COLO668 (cell line): ENCODE data around the gene CELF2.

Experiments used
- DNase-seq: peaks from one replicate; lab custom pipeline; 2025; ENCODE audit not compliant: unreplicated experiment; lab: John Stamatoyannopoulos, UW

Gene CELF2

GRCh38 chr10:11020548-11020942 lies 2.9 kb downstream of the CELF2 start:
- DNase-seq = no peak

GRCh38 chr10:11022213-11022612 lies 4.5 kb downstream of the CELF2 start:
- DNase-seq = no peak

GRCh38 chr10:11023009-11023953 lies 5.6 kb downstream of the CELF2 start:
- DNase-seq = no peak

- DNase-seq = no peak
Measured at GRCh38 chr10:11024596-11024995, 6.9 kb downstream of the CELF2 start.

GRCh38 chr10:11025978-11026377 lies 8.3 kb downstream of the CELF2 start:
- no peak for DNase-seq

GRCh38 chr10:11026773-11027172 lies 9.1 kb downstream of the CELF2 start:
- DNase-seq = no peak

GRCh38 chr10:11034762-11035161 lies 17.1 kb downstream of the CELF2 start:
- DNase-seq = no peak

GRCh38 chr10:11035301-11035991 lies 17.8 kb downstream of the CELF2 start:
- DNase-seq = no peak

GRCh38 chr10:11036424-11037011 lies 18.8 kb downstream of the CELF2 start:
- peak; percentile 4 for DNase-seq

GRCh38 chr10:11037991-11038390 lies 20.3 kb downstream of the CELF2 start:
- DNase-seq = no peak

- DNase-seq = no peak
Measured at GRCh38 chr10:11042357-11042756, 24.7 kb downstream of the CELF2 start.

- DNase-seq = no peak
Measured at GRCh38 chr10:11043039-11043438, 25.4 kb downstream of the CELF2 start.

GRCh38 chr10:11043446-11044127 lies 25.9 kb downstream of the CELF2 start:
- DNase-seq = no peak

- DNase-seq = no peak
Measured at GRCh38 chr10:11045487-11045886, 27.8 kb downstream of the CELF2 start.

GRCh38 chr10:11045995-11046775 lies 28.5 kb downstream of the CELF2 start:
- no peak for DNase-seq

GRCh38 chr10:11046776-11047160 lies 29.1 kb downstream of the CELF2 start:
- DNase-seq = no peak

- no peak for DNase-seq
Measured at GRCh38 chr10:11048707-11049278, 31.1 kb downstream of the CELF2 start.

GRCh38 chr10:11049806-11050205 lies 32.1 kb downstream of the CELF2 start:
- DNase-seq = no peak

- DNase-seq = no peak
Measured at GRCh38 chr10:11050301-11051287, 32.9 kb downstream of the CELF2 start.
